OCI-LY7 (cell line): ENCODE measurements around the gene DAB2IP.

Experiments used
- EZH2phosphoT487 ChIP-seq: fragments of 200-600 bp; sonication (generic); IDR thresholded peaks from 2 replicates; pipeline ENCODE4 v1.6.1; 2018; ENCODE audit warnings: low read depth, borderline replicate concordance, mild to moderate bottlenecking, mixed run types, antibody characterized with exemption, low read length, moderate library complexity, mixed read lengths
- TF ChIP-seq, protein P1 (sequence below): fragments of 200-600 bp; sonication (generic); conservative IDR thresholded peaks from 2 replicates; pipeline ENCODE4 v1.5.1; 2014; ENCODE audit warnings: mild to moderate bottlenecking, antibody characterized with exemption, low read length, moderate library complexity, mixed read lengths

DNA sequence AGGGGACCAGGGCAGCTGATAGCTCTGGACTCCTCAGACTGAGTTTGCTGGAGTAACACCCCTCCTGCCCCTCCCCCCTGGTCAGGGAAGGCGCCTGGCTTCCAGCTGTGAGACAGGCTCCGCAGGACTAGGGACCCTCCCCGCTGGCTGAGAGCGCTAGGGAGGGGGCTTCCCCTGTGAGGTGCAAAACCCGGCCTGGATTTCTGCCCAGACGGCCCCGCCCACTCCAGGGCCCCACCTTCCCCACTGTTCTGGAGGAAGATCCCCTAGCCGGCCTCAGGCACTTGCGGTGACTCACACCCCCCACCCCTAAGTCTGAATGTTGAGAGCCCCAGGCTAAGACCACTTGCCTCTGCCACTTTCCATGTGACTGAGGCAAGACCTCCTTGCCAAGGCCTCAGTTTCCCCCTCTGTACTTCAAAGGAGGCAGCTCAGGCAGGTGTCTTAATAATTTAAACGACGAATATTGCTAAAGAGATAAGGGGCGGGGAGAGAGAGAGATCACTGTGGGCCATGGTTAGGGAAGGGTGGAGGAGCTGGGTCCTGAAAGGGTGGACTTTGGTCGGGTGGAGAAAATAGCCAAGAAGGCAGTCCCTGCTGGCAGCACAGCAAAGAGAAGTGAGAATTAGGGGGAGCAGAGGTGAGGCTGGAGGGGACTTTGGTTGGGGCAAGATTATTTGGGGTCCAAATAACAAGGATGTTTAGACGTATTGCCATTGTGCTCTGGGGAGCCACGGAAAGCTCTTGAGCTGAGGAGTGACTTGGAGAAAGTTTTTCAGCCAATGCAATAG, 1.0 kb upstream of the DAB2IP start:
- TF ChIP-seq, protein P1, sequence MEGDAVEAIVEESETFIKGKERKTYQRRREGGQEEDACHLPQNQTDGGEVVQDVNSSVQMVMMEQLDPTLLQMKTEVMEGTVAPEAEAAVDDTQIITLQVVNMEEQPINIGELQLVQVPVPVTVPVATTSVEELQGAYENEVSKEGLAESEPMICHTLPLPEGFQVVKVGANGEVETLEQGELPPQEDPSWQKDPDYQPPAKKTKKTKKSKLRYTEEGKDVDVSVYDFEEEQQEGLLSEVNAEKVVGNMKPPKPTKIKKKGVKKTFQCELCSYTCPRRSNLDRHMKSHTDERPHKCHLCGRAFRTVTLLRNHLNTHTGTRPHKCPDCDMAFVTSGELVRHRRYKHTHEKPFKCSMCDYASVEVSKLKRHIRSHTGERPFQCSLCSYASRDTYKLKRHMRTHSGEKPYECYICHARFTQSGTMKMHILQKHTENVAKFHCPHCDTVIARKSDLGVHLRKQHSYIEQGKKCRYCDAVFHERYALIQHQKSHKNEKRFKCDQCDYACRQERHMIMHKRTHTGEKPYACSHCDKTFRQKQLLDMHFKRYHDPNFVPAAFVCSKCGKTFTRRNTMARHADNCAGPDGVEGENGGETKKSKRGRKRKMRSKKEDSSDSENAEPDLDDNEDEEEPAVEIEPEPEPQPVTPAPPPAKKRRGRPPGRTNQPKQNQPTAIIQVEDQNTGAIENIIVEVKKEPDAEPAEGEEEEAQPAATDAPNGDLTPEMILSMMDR: no peak
- peak; percentile 12; the same call in 1 of the 2 replicates for TF ChIP-seq EZH2phosphoT487
